GM12878 (cell line): ENCODE results near the gene CDK7. TPM values are rescaled to one million over a fixed set of nuclear protein-coding genes. Genes with fewer than 3 reads are reported as not detected.

Source experiments
- ATAC-seq: fragments of 200-7000 bp; cut with Tn5 transposase; 3 replicates; pipeline ENCODE4 v1.9.1; 2020; ENCODE audit warnings: mild to moderate bottlenecking, moderate library complexity
- BruUV-seq: library from RNA; stranded (reverse); fragments of 400-500 nt; replicated peaks from 2 replicates; lab custom pipeline; 2021; lab: Mats Ljungman, UMichigan
- CTCF ChIA-PET: fragments of 300-600 bp; sonication (Branson Sonifier 250); formaldehyde crosslinking; extraction: SDS; loops from one replicate; lab custom pipeline; 2021; ENCODE audit warnings: inconsistent platforms; lab: Yijun Ruan, JAX
- POLR2A ChIA-PET: fragments of 350-600 bp; formaldehyde crosslinking; extraction: SDS; loops from one replicate; lab custom pipeline; 2021; ENCODE audit warnings: inconsistent platforms; lab: Charles Lee
- RAD21 ChIA-PET: fragments of 300-600 bp; sonication (Branson Sonifier 250); formaldehyde crosslinking; loops from one replicate; lab custom pipeline; 2023; ENCODE audit warnings: antibody characterized with exemption; ENCODE audit not compliant: unreplicated experiment; lab: Charles Lee
- SMC1A ChIA-PET: fragments of 300-600 bp; sonication (Branson Sonifier 250); formaldehyde crosslinking; loops from one replicate; lab custom pipeline; 2023; ENCODE audit not compliant: unreplicated experiment, uncharacterized antibody; lab: Charles Lee
- DNase-seq: peaks from one replicate; pipeline ENCODE4 v3.0.0-alpha.2; 2011; ENCODE audit warnings: low read depth, low spot score
- FAIRE-seq: peaks from 3 replicates; lab custom pipeline; 2011; peaks lifted over from hg19 to GRCh38; lab: Jason Lieb, UNC
- H2AFZ ChIP-seq: 2 replicates; pipeline ENCODE4 v1.6.0; 2011; ENCODE audit warnings: low read depth, low read length, control low read depth; ENCODE audit not compliant: control insufficient read depth
- H3K27ac ChIP-seq: 2 replicates; pipeline ENCODE4 v1.5.1; 2011; ENCODE audit warnings: control low read depth; ENCODE audit not compliant: control insufficient read depth, insufficient read depth
- H3K27me3 ChIP-seq, 2 experiments: replicated peaks in 1 of 2; 2 replicates each; pipeline versions ENCODE4 v1.6.0 to v1.6.1; 2011; ENCODE audit warnings: low read length in 1 of 2; ENCODE audit not compliant: control insufficient read depth in 2 of 2, insufficient read depth in 2 of 2
- H3K36me3 ChIP-seq, 2 experiments: 2 replicates each; pipeline ENCODE4 v1.5.1; 2011; ENCODE audit warnings: low read length in 1 of 2; ENCODE audit not compliant: control insufficient read depth in 2 of 2, insufficient read depth in 2 of 2
- H3K4me1 ChIP-seq: 2 replicates; pipeline ENCODE4 v1.6.1; 2011; ENCODE audit warnings: mild to moderate bottlenecking, low read length, moderate library complexity, mixed read lengths; ENCODE audit not compliant: control insufficient read depth, insufficient read depth
- H3K4me2 ChIP-seq: 2 replicates; pipeline ENCODE4 v1.6.0; 2011; ENCODE audit warnings: control low read depth; ENCODE audit not compliant: control insufficient read depth, insufficient read depth
- H3K4me3 ChIP-seq: fragments of 200-600 bp; sonication (generic); 2 replicates; pipeline ENCODE4 v1.5.1; 2016
- H3K79me2 ChIP-seq: 2 replicates; pipeline ENCODE4 v1.6.0; 2011; ENCODE audit warnings: low read length; ENCODE audit not compliant: control insufficient read depth, insufficient read depth
- H3K9ac ChIP-seq: 2 replicates; pipeline ENCODE4 v1.8.0; 2011; ENCODE audit warnings: low read length, control low read depth, mixed read lengths; ENCODE audit not compliant: control insufficient read depth, insufficient read depth
- H3K9me3 ChIP-seq: replicated peaks from 3 replicates; pipeline ENCODE4 v1.5.1; 2011; ENCODE audit warnings: mild to moderate bottlenecking, low read length; ENCODE audit not compliant: control insufficient read depth, insufficient read depth
- H4K20me1 ChIP-seq: 2 replicates; pipeline ENCODE4 v1.6.0; 2011; ENCODE audit not compliant: control insufficient read depth, insufficient read depth
- ATF2 ChIP-seq: IDR thresholded peaks from 2 replicates; pipeline ENCODE4 v1.6.1; 2012; ENCODE audit warnings: low read length, inconsistent platforms
- BCL11A ChIP-seq: IDR thresholded peaks from 2 replicates; pipeline ENCODE4 v1.6.1; 2011; ENCODE audit warnings: low read depth, low read length
- CEBPB ChIP-seq, 2 experiments: fragments of 150-350 bp in 1 of 2; IDR thresholded peaks; 2 replicates each; pipeline ENCODE4 v1.6.1; 2012 to 2014; ENCODE audit warnings: low read depth in 2 of 2, low read length in 2 of 2, borderline replicate concordance in 1 of 2, inconsistent platforms in 1 of 2
- E2F4 ChIP-seq: IDR thresholded peaks from 2 replicates; pipeline ENCODE4 v1.6.1; 2012; ENCODE audit warnings: low read depth, low read length, improper control_type of control experiment
- EGR1 ChIP-seq, 2 experiments: IDR thresholded peaks; 1 replicate in 1 of 2; 2 replicates in 1 of 2; pipeline ENCODE4 v1.6.1; 2011 to 2012; ENCODE audit warnings: low read depth in 2 of 2, low read length in 2 of 2, borderline replicate concordance in 1 of 2, mild to moderate bottlenecking in 1 of 2, moderate library complexity in 1 of 2
- NFYB ChIP-seq: IDR thresholded peaks from 2 replicates; pipeline ENCODE4 v1.6.1; 2011; ENCODE audit warnings: low read depth, mild to moderate bottlenecking, low read length, improper control_type of control experiment, moderate library complexity; ENCODE audit not compliant: insufficient read depth
- PAX8 ChIP-seq: fragments of 450-650 bp; IDR thresholded peaks from 2 replicates; pipeline ENCODE4 v1.6.1; 2017; ENCODE audit warnings: mild to moderate bottlenecking, moderate library complexity
- POLR2A ChIP-seq: IDR thresholded peaks from 2 replicates; pipeline ENCODE4 v1.6.1; 2011; ENCODE audit warnings: low read depth, mild to moderate bottlenecking, low read length
- POU2F2 ChIP-seq: IDR thresholded peaks from 3 replicates; pipeline ENCODE4 v1.6.1; 2011; ENCODE audit warnings: low read depth, mild to moderate bottlenecking, low read length, borderline replicate concordance
- RB1 ChIP-seq: fragments of 450-650 bp; formaldehyde crosslinking; IDR thresholded peaks from 2 replicates; pipeline ENCODE4 v1.6.1; 2017; ENCODE audit warnings: mild to moderate bottlenecking, borderline replicate concordance
- REST ChIP-seq: IDR thresholded peaks from 2 replicates; pipeline ENCODE4 v1.6.1; 2012; ENCODE audit warnings: mild to moderate bottlenecking, low read depth, low read length
- SIX5 ChIP-seq: IDR thresholded peaks from 2 replicates; pipeline ENCODE4 v1.6.1; 2011; ENCODE audit warnings: mild to moderate bottlenecking, low read depth, low read length, moderate library complexity; ENCODE audit not compliant: severe bottlenecking
- USF2 ChIP-seq: IDR thresholded peaks from 2 replicates; pipeline ENCODE4 v1.6.1; 2011; ENCODE audit warnings: low read depth, low read length, improper control_type of control experiment, borderline replicate concordance
- YBX1 ChIP-seq: fragments of 450-650 bp; IDR thresholded peaks from 2 replicates; pipeline ENCODE4 v1.6.1; 2016; ENCODE audit warnings: antibody characterized with exemption
- ZNF24 ChIP-seq: fragments of 450-650 bp; IDR thresholded peaks from 2 replicates; pipeline ENCODE4 v1.6.1; 2017; ENCODE audit warnings: antibody characterized with exemption, mild to moderate bottlenecking
- ZNF622 ChIP-seq: fragments of 450-650 bp; IDR thresholded peaks from 2 replicates; pipeline ENCODE4 v1.6.1; 2017; ENCODE audit warnings: mild to moderate bottlenecking, inconsistent platforms
- WGBS: methylation state at CpG from one replicate; pipeline ENCODE4 v1.1.6; 2016; ENCODE audit warnings: low lambda C conversion rate; ENCODE audit not compliant: insufficient replicate concordance, insufficient coverage; ENCODE audit errors: missing lambda C conversion rate; 5-methylcytosine and 5-hydroxymethylcytosine counted together
- in situ Hi-C: fragments of 300-500 bp; cut with MboI; formaldehyde crosslinking; loops from 9 replicates; pipeline ENCODE4 v1.14.3; 2018; ENCODE audit warnings: mixed read lengths
- intact Hi-C: fragments of 100-400 bp; cut with micrococcal nuclease; formaldehyde crosslinking; loops from one replicate; pipeline ENCODE4 v1.14.2; 2022; ENCODE audit not compliant: unreplicated experiment
- polyA plus RNA-seq, 11 experiments: library from polyadenylated mRNA; depleted of rRNA in 4 of 11; unstranded in 6 of 11; stranded (reverse) in 5 of 11; fragments of >200 nt; fragmentation: Nextera tagmentation in 4 of 11; fragmentation: Illumina TruSeq in 1 of 11; extraction: Ambion mirVana in 4 of 11; extraction: Trizol in 1 of 11; gene quantifications; 1 replicate in 1 of 11; 2 replicates in 10 of 11; pipeline versions ENCODE4 v1.2.1 to v1.2.3, GENCODE V29; 2011 to 2016; ENCODE audit warnings: inconsistent platforms in 2 of 11, missing spikeins in 2 of 11, low read depth in 1 of 11
- total RNA-seq, 4 experiments: library from RNA; depleted of rRNA in 3 of 4; stranded (reverse); fragments of >200 nt in 3 of 4; fragmentation: Illumina TruSeq in 1 of 4; extraction: Trizol in 1 of 4; gene quantifications; 2 replicates each; pipeline versions ENCODE4 v1.2.1 to v1.2.3, GENCODE V29; 2013 to 2021

Gene CDK7
- total and polyA plus RNA-seq, 10 of the 15 experiments (the other 5 are each of a cell fraction or from before 2014, with no cell fraction given): 26.0 to 93.9 (median 43.0) TPM

GRCh38 chr5:69312459-69313160 lies 77.9 kb downstream of the CDK7 start (continued):
- no peak for TF ChIP-seq RB1
- no peak for TF ChIP-seq SIX5
- TF ChIP-seq CEBPB (IDR thresholded peaks at IDR 0.05; ENCODE audit: borderline replicate concordance in 1 of 2, low read depth in 2 of 2, low read length in 2 of 2): no peak
- no peak for TF ChIP-seq ATF2
- no peak for TF ChIP-seq ZNF622
- TF ChIP-seq BCL11A: no peak
- TF ChIP-seq YBX1: no peak
- TF ChIP-seq, all 136 proteins: peak for 0

- RAD21 ChIA-PET: no interaction called here
- DNase-seq (no peak), ATAC-seq (no peak), FAIRE-seq (no peak)
- POLR2A ChIA-PET: no interaction called here
- Histone ChIP-seq H3K79me2 (no peaks in the 10 kb centered on the region), H3K36me3 (peaks cover 0 to 6% of the 10 kb centered on the region in 2 experiments; a peak in 2 of 4 replicates), H3K27ac (no peak overlapping the region), H3K4me2 (no peak overlapping the region), H3K9ac (no peak overlapping the region), H3K9me3 (peaks cover 2% of the 10 kb centered on the region; the same call in 1 of the 3 replicates), H3K4me1 (no peaks in the 10 kb centered on the region), H2AFZ (no peak overlapping the region), H3K4me3 (no peak overlapping the region), H4K20me1 (no peaks in the 10 kb centered on the region), H3K27me3 (no peaks in the 10 kb centered on the region)
- in situ Hi-C loops: no loop called here
- no TSS peak for BruUV-seq
- intact Hi-C loops: no loop called here
- WGBS: 97% methylated on average over 9 of the region's 9 CpGs
- CTCF ChIA-PET: no interaction called here
- SMC1A ChIA-PET: no interaction called here
- TF ChIP-seq E2F4: no peak
- TF ChIP-seq ZNF24: no peak
- TF ChIP-seq REST: no peak
- no peak for TF ChIP-seq EGR1 (IDR thresholded peaks at IDR 0.05; ENCODE audit: borderline replicate concordance in 1 of 2, low read depth in 2 of 2, low read length in 2 of 2)
- no peak for TF ChIP-seq POLR2A
- TF ChIP-seq NFYB: no peak
- TF ChIP-seq POU2F2: no peak
- TF ChIP-seq PAX8: no peak
- no peak for TF ChIP-seq USF2
Observed at GRCh38 chr5:69313428-69313827, 78.7 kb downstream of the CDK7 start.
